Brain pericyte (primary cell): Measurements from ENCODE around the gene FLRT1.

ENCODE experiments used
- DNase-seq: peaks from one replicate; pipeline ENCODE4 v3.0.0-alpha.2; 2012; ENCODE audit warnings: low read depth, low spot score

FLRT1 gene

DNA sequence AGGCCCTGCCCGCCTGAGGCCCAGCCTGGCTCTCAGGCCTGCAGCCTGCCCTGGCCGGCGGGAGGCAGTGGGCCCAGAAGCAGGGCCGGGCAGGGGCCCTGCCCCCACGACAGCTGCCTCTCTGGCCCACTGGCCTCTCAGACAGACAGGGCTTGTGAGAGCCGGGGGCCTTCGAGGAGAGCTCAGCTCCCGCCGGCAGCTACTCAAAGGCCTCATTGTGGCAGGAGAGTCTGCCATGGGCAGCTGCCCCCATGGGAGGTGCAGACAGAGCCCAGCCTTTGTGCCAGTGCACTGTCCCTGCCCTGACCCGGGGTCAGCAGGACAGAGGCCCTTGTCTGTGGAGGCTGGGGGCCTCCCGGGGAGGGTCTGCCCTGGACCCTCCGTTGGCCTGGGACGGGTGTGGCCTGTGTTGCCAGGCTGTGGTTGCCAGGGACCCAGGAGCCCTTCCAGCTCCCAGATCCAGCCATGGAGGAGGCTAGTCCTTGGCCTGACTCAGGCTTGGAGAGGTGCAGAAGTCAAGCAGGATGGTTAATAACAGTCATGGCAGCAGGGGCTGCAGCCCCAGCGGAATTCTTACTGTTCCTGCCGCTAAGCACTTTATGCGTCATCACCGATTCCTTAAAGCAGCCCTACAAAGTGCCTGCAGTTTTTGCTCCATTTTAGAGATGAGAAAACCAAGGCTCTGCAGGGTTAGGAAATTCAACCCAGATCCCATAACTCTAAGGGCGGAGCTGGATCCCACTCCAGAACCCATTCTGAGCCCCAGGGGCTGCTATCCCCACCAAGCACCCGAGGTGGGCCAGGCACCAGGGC lies 12.5 kb downstream of the FLRT1 start:
- no peak for DNase-seq

DNA sequence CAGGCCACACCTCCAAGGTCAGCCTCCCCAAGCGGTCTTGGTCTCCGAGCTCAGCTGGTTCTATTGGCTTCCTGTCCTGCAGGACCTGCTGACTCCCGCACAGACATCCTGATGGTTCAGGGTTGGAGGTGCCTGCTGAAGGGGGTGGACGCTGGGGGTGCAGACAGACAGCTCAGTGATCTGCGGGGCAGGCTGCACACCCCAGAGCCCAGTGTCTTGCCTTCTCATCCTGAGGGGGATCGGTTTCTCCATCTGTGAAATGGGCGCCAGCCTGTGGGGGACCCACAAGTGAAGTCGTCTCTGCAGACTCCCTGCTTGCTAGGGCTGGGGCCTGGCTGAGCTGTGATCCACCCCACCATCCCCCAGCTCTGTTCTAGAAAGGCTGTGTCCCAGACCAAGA lies 13.8 kb downstream of the FLRT1 start:
- no peak for DNase-seq

DNA sequence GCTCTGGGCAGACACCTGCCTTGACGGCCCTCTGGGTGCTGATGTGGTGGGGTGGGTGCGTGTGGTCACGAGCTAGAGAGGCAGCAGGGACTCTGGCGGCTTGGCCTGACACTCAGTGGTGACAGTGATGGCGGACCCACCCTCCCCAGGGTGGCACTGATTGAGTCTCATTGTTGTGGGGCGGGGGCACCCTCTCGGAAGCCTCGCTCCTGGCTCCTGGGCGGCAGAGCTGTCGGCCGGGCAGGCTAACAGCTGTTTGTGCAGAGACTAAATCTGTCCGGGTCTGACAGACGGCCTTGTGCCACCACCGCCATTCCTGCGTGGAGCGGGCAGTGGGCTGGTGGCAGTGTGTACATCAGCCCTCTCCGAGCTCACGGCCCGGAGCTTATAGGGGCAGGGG lies 15.6 kb downstream of the FLRT1 start:
- no peak for DNase-seq

- DNase-seq: no peak
These were observed 16.7 kb downstream of the FLRT1 start for GRCh38 chr11:64052436-64052835.

DNA sequence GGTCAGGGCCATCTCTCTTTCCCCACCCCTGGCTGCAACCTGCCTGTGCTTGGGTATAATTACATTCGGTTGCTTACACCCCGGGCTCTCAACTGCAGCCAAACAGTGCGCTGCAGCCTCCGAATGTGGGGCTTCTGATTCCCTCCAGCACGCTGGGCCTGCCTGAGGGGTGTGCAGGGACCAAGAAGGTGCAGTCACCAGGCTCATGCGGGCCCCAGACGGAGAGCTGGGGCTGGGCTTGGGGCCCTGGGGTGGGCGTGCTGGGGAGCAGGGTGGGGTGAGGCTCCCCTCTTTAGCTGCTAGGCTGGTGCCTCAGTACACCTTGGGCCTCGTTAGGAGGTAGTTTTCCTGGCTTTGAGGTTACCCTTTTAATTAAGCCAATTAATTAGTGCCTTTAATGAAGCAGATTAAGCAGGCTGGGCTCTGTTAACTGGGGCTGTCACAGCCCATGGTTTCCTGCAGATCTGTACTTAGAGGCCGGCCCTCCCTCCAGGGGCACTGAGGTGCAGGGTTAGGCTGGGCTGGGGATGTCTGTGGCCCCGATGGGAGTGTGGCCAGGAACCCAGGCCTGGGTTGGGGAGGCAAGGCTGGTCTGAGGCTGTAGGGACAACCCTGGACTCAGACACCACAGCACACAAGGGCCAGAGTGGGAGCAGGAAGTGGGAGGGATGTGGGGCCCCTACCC lies 17.3 kb downstream of the FLRT1 start:
- no peak for DNase-seq

DNA sequence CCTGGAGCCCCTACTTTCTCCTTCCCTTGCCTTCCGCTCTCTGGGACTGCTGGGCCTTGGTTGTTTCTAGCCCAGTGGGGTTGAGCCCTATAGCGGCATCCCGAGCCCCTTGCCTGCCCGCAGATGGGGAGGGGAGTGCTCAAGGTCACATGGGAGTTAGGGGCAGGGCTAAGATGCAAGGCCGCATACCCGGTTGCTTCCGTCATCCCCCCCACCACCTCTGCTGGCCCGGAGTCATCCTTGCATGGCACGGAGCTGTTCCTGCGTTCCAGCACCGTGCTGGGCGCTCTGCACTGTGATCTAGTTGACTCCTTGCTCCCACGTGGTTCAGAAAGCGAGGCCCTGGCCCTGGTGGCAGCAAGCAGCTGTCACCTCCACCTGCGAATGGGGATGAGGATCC lies 18.0 kb downstream of the FLRT1 start:
- DNase-seq: no peak

DNA sequence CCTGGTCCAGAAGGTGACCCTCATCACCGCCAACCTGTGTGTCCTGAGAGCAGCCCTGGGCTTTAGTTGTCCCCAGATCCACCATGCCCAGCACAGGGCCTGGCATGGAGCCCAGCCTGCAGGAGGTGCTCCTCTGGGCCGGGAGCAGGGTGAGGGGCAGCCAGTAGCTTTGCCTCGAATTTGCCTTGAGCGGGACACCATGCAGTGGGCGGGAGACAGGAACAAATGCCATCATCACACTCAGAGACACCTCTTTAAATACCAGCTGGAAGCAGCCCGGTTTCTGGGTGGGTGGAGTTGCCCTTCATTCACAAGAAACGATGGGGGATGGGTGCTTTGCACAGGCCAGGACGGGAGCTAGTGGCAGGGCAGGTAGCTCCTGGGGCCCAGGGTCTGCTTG lies 19.3 kb downstream of the FLRT1 start:
- DNase-seq: no peak

- DNase-seq: no peak
These were observed 20.6 kb downstream of the FLRT1 start for GRCh38 chr11:64056213-64056785.

GRCh38 chr11:64056861-64057260 lies 21.1 kb downstream of the FLRT1 start:
- no peak for DNase-seq

DNA sequence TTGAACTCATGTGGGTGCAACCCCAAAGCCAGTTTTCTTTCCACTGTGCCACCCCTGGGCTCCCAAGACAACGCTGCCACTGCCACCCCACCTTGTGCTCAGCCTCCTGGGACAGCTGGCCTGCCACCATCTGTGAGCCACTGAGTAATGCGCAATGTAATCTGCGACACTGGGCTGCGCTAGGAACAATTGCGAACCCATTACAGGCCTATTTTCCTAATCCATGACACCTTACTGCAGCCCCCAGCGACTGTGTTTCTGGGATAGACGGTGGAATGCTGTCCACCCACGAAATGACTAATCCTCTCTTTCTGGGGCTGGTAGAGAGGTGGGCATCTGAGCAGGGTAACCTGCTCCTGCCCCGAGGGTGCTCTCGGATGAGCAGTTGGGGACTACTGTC lies 22.2 kb downstream of the FLRT1 start:
- DNase-seq: no peak

- DNase-seq: no peak
These were observed 22.8 kb downstream of the FLRT1 start for GRCh38 chr11:64058494-64058893.

DNA sequence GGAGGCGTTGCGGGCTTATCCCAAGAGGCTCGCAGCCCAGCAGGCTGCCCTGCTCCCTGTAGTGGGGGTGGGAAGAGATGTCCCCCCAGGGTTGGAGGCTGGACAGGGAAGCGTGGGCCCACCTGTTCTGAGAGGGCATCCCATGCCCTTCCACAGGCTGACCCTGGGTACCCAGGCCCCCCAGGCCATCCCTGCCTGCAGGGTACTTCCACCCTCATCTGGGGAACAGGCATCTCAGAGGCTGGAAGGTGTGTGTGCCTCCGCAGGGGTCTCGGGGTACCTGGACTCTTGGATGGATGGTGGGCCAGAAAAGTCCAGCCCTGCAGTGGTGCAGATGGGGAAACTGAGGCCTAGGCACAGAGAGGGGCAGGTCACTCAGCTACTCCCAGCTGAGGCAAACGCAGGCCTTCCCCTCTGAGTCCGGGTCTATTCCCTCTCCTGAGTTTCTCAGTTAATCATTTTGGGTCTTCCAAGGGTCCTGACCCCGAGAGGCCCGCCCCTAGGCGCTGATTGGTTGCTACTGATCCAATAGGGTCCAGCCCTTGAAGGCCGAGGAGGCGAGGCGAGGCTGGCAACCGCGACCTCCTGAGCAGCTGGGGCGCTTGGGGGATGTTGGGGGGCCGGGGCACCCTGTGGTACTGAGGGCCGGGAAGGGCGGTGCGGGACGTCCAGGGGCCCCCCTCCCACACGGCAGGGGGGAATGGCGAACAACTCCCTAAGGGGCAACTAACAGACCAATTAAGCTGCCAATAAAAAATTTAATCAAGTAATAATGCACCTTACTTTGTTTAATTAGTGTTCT lies 23.8 kb downstream of the FLRT1 start:
- no peak for DNase-seq

GRCh38 chr11:64060263-64060860 lies 24.6 kb downstream of the FLRT1 start:
- DNase-seq: no peak

- DNase-seq: no peak
These were observed 25.2 kb downstream of the FLRT1 start for GRCh38 chr11:64060861-64061444.

GRCh38 chr11:64062185-64063039 lies 26.7 kb downstream of the FLRT1 start:
- no peak for DNase-seq

DNA sequence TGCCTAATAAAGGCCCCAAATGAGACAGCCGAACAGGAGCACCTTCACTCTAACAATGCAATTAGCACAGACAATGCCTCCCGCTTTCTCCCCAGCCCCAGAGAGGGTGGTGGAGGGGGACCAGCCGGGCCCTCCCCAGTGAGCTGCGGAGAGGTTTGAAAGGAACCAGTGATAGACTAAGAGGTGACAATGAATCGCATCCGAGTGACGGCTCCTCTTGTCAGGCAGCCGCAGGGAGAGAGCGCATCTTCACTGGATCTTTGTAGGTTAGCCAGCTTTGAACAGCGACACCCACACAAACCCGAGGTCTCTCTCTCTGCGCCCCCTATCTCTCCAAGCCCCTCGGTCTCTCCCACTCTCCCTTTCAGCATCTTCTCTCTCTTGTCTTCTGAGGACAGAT lies 28.0 kb downstream of the FLRT1 start:
- DNase-seq: no peak

DNA sequence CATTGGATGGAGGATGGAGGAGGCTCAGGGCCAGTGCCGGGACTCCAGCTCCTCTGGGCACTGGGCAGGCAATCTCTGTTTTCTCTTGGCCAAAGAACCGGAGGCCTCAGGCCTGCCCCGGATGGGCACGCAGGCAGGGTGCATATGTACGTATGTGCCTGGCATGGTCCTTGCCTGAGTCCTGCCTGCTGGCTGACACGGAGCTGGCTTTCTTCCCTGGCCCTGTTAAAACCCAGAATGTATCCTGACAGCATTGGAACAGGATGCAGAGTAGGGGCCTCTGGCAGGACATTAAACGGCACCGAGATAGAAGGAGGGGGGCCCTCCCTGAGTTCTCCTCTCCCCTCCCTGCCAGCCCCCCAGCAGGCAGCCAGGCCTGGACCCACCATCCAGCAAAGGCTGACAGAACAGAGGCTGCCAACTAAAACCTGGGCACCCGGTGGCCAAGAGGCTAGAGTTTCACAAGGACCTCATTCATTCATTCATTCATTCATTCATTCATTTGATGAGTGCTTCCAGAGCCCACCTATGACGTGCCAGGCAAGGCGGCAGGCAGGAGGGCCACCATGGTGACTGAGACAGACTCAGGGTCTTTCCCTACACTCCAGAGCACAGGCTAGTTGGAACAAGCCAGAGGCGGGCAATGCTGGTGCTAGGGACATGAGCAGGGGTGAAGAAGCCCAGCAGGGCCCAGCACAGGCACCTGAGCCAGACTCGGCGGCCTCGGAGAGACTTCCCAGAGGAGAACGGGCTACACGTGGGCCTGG lies 28.8 kb downstream of the FLRT1 start:
- DNase-seq: no peak

DNA sequence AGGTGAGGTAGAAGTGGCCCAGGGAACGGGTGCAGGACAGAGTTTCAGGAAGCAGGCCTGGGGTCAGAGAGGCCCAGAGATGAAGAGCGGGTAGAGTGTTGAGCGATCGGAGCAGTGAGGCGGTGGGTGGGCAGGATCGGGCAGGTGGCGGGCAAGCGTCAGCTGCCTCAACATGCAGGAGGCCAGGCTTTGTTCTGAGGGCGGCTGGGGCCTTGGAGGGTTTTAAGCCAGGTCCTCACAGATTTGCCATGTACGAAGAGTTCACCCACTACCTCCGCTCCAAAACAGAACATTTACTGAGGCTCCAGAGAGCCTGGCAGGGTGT lies 29.4 kb downstream of the FLRT1 start:
- DNase-seq: no peak

DNA sequence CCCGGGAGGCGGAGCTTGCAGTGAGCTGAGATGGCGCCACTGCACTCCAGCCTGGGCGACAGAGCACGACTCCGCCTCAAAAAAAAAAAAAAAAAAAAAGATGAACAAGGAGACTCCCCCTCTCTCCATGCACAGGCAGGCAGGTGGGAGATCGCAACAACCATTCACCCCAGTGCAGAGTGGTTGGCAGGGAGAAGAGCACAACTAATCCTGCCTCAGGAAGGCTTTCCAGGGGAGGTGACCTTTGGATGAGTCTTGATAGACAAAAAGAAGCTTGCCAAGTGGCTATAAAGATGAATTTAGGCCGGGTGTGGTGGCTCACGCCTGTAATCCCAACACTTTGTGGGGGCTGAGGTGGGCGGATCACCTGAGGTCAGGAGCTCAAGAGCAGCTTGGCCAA lies 30.0 kb downstream of the FLRT1 start:
- no peak for DNase-seq
